ENCODE measurements around the gene SCFD2.

DNA sequence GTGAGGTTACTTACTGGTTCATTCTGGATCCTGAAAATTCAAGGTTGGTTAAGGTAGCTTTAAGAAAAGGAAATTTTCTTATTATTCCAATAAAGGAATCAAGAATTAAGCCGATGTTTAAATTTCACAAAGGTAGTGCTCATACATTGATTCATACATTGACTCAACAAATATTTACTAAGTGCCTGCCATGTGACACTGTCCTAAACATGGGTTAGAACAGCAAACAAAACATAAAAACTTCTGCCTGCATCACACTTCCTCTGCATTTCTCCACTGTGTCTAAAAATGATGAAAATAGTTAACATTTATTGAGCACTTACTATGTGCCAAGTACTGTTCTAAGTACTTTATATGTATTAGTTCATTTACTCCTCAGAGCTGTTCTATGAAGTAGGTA, 428.0 kb downstream of the SCFD2 start:
- TF ChIP-seq, protein P1, sequence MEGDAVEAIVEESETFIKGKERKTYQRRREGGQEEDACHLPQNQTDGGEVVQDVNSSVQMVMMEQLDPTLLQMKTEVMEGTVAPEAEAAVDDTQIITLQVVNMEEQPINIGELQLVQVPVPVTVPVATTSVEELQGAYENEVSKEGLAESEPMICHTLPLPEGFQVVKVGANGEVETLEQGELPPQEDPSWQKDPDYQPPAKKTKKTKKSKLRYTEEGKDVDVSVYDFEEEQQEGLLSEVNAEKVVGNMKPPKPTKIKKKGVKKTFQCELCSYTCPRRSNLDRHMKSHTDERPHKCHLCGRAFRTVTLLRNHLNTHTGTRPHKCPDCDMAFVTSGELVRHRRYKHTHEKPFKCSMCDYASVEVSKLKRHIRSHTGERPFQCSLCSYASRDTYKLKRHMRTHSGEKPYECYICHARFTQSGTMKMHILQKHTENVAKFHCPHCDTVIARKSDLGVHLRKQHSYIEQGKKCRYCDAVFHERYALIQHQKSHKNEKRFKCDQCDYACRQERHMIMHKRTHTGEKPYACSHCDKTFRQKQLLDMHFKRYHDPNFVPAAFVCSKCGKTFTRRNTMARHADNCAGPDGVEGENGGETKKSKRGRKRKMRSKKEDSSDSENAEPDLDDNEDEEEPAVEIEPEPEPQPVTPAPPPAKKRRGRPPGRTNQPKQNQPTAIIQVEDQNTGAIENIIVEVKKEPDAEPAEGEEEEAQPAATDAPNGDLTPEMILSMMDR (IDR thresholded peaks at IDR 0.05 in 4 of 5, conservative IDR thresholded peaks at IDR 0.05 in 1 of 5) = no peak
- no peak for TF ChIP-seq POLR2A (IDR thresholded peaks at IDR 0.05)
